Stomach (tissue), 4 donors: ENCODE measurements around the gene OSTF1.

Experiments used
- POLR2AphosphoS5 ChIP-seq, 3 donors: sonication (generic); formaldehyde crosslinking; IDR thresholded peaks; one replicate each; pipeline ENCODE4 v1.6.1; 2016; ENCODE audit warnings: antibody characterized with exemption in 3 of 3
- TF ChIP-seq, protein P1 (sequence below), 7 experiments: fragments of 450-650 bp in 4 of 7; fragments of 200-600 bp in 3 of 7; sonication (generic) in 3 of 7; IDR thresholded peaks; one replicate each; pipeline ENCODE4 v1.5.1; 2016 to 2019; ENCODE audit warnings: antibody characterized with exemption in 7 of 7, control low read depth in 2 of 7, mild to moderate bottlenecking in 1 of 7

DNA sequence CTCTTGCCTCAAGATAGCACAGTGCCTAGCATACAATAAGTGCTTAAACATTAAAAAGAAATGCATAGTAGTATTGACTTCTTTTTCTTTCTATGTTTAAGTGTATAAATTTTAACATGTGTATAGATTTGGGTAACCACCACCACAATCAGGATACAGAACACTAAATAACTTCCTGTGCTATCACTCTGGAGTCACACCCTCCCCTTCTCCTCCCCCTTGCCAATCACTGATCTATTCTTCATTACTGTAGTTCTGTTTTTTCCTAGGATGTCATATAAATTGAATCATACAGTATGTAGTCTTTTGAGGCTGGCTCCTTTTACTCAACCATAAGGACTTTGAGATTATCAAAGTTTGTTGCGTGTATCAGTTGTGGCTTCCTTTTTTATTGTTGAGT lies 68.5 kb downstream of the OSTF1 start:
- TF ChIP-seq, protein P1, sequence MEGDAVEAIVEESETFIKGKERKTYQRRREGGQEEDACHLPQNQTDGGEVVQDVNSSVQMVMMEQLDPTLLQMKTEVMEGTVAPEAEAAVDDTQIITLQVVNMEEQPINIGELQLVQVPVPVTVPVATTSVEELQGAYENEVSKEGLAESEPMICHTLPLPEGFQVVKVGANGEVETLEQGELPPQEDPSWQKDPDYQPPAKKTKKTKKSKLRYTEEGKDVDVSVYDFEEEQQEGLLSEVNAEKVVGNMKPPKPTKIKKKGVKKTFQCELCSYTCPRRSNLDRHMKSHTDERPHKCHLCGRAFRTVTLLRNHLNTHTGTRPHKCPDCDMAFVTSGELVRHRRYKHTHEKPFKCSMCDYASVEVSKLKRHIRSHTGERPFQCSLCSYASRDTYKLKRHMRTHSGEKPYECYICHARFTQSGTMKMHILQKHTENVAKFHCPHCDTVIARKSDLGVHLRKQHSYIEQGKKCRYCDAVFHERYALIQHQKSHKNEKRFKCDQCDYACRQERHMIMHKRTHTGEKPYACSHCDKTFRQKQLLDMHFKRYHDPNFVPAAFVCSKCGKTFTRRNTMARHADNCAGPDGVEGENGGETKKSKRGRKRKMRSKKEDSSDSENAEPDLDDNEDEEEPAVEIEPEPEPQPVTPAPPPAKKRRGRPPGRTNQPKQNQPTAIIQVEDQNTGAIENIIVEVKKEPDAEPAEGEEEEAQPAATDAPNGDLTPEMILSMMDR (IDR thresholded peaks at IDR 0.05): no peak
- no peak for TF ChIP-seq POLR2AphosphoS5 (IDR thresholded peaks at IDR 0.05)
